ACC112 (cell line): ENCODE data around the gene NSG2.

Experiments
- H2AFZ ChIP-seq: fragments of 200-600 bp; sonication (generic); one replicate; pipeline ENCODE4 v1.6.0; 2017; ENCODE audit warnings: antibody characterized with exemption, low read length; ENCODE audit not compliant: unreplicated experiment
- H3K27ac ChIP-seq: fragments of 200-600 bp; sonication (generic); 2 replicates; pipeline ENCODE4 v1.5.1; 2014; ENCODE audit warnings: low read depth, mild to moderate bottlenecking, antibody characterized with exemption, low read length, moderate library complexity
- H3K27me3 ChIP-seq: fragments of 200-600 bp; sonication (generic); 2 replicates; pipeline ENCODE4 v1.6.1; 2014; ENCODE audit warnings: mild to moderate bottlenecking, antibody characterized with exemption, low read length, moderate library complexity, mixed read lengths; ENCODE audit not compliant: insufficient read depth
- H3K36me3 ChIP-seq: fragments of 200-600 bp; sonication (generic); 2 replicates; pipeline ENCODE4 v1.6.1; 2016; ENCODE audit warnings: mild to moderate bottlenecking, antibody characterized with exemption, low read length, moderate library complexity, mixed read lengths; ENCODE audit not compliant: insufficient read depth
- H3K4me1 ChIP-seq: fragments of 200-600 bp; sonication (generic); one replicate; pipeline ENCODE4 v1.6.1; 2016; ENCODE audit warnings: low read length, mixed read lengths; ENCODE audit not compliant: insufficient read depth, unreplicated experiment, control insufficient read depth
- H3K4me3 ChIP-seq: fragments of 200-600 bp; sonication (generic); 2 replicates; pipeline ENCODE4 v1.5.1; 2014; ENCODE audit warnings: mild to moderate bottlenecking, low read depth, low read length
- H3K79me2 ChIP-seq: fragments of 200-600 bp; sonication (generic); one replicate; pipeline ENCODE4 v1.6.0; 2016; ENCODE audit warnings: low read length; ENCODE audit not compliant: control insufficient read depth, unreplicated experiment, insufficient read depth

Gene NSG2

DNA sequence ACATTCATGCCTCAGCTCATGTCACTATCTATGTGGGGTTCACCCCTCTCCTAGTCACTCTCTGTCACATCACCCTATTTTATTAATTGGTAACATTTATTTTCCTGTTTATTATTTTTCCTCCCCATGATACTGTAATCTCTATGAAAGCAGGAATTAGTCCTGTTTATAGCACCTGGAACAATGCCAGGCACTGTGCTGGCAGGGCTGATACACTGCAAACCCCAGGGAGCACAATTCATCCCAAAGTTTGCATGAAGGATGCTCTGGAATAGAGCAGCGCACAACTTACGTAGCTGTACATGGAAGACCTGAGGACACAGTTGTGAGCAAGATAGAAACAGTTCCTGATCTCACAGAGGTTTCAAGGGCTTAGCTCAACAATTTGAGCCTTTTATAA is 103.2 kb downstream of the NSG2 start:
- H3K36me3 ChIP-seq = no peaks in the 10 kb centered on the region
- no peak overlapping the region for H2AFZ ChIP-seq
- no peaks in the 10 kb centered on the region for H3K79me2 ChIP-seq
- H3K27ac ChIP-seq = no peak overlapping the region
- no peaks in the 10 kb centered on the region for H3K4me1 ChIP-seq
- H3K27me3 ChIP-seq = no peaks in the 10 kb centered on the region
- H3K4me3 ChIP-seq = no peak overlapping the region

DNA sequence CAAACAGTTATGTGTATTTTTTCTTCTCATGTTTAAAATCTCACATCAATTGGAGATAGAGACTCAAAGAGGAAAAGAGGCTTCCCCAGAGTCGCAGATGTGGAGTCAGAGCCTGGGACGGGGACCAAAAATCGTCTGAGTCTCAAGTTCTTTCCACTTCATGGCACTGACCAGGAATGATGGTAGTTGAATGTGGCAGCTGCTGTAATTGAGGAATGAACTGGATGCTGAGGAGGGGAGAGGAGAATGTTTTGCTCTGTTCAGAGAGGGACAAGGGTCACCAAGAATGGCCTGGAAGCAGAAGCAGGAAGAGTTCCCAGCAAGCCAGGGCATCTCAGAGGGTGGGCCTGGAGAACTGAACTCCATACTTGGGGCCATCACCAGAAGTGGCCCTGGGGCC is 103.9 kb downstream of the NSG2 start:
- Histone ChIP-seq H3K4me3 (no peak overlapping the region), H3K27me3 (no peaks in the 10 kb centered on the region), H2AFZ (no peak overlapping the region), H3K79me2 (no peaks in the 10 kb centered on the region), H3K4me1 (no peaks in the 10 kb centered on the region), H3K36me3 (no peaks in the 10 kb centered on the region), H3K27ac (no peak overlapping the region)

DNA sequence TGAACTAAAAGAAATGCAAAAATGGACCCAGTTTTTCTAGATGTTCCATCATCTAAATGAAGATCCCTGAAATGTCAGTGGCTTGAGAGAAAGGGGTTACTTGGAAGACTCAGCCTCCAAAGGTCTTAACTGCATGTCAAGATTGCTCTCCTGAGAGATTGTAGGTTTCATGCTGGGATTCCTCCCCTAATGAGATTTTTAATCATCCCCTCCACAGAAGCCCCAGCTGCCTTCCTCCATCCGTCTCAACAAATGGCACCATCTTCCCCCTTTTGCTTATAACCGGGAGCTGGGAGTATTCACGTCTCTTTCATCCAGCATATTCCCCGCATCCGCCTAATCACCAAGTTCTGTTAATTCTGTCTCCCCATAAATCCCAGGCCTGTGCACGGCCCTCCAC is 104.5 kb downstream of the NSG2 start:
- no peak overlapping the region for H2AFZ ChIP-seq
- H3K4me1 ChIP-seq = no peaks in the 10 kb centered on the region
- H3K27ac ChIP-seq = no peak overlapping the region
- H3K4me3 ChIP-seq = no peak overlapping the region
- H3K36me3 ChIP-seq = no peaks in the 10 kb centered on the region
- H3K79me2 ChIP-seq = no peaks in the 10 kb centered on the region
- H3K27me3 ChIP-seq = no peaks in the 10 kb centered on the region

DNA sequence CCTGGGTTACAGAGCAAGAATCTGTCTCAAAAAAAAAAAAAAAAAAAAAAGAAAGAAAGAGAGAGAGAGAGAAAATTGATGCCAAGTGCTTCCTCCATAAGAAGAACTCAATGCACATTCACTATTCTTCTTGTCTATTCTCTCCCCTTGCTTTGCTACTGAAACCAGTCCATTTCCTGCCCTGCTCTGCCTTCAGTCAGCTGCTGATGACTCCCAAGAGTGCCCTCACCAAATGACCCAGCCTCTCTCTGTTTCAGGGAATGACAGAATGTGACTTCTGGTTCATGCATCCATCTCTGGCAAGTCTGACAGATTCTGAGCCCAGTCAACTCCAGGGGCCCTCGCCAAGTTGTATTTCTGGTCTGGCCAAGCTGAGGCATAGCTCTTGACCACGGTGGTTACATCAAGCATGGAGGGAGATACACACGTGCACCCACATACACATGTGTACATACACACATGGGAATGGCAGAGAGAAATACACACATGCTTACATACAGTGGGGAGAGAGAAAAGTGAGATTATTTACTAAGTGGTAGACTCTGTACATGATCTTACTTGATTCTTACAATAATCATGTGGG is 106.2 kb downstream of the NSG2 start:
- no peak overlapping the region for H3K27ac ChIP-seq
- H3K4me1 ChIP-seq = no peaks in the 10 kb centered on the region
- no peaks in the 10 kb centered on the region for H3K36me3 ChIP-seq
- no peak overlapping the region for H3K4me3 ChIP-seq
- H2AFZ ChIP-seq = no peak overlapping the region
- H3K27me3 ChIP-seq = no peaks in the 10 kb centered on the region
- H3K79me2 ChIP-seq = no peaks in the 10 kb centered on the region

DNA sequence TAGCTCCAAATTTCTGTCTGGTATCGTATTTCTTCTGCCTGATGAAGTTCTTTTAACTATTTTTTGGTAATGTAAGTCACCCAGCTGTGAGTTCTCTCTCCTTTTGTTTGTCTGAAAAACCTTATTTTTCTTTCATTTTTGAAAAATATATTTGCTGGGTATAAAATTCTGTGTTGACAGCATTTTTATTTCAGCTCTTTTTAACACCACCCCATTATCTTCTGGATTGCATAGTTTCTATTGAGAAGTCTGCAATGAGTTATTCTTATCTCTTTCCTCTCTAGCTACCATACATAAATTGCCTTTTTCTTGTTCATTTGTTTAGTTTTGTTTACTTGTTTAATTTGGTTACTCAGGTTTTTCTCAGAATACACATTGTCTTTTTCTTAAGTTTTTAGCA is 109.1 kb downstream of the NSG2 start:
- peaks cover 5% of the 10 kb centered on the region for H3K4me1 ChIP-seq
- H2AFZ ChIP-seq = no peak overlapping the region
- no peaks in the 10 kb centered on the region for H3K79me2 ChIP-seq
- no peaks in the 10 kb centered on the region for H3K27me3 ChIP-seq
- H3K27ac ChIP-seq = no peak overlapping the region
- H3K4me3 ChIP-seq = no peak overlapping the region
- H3K36me3 ChIP-seq = no peaks in the 10 kb centered on the region

DNA sequence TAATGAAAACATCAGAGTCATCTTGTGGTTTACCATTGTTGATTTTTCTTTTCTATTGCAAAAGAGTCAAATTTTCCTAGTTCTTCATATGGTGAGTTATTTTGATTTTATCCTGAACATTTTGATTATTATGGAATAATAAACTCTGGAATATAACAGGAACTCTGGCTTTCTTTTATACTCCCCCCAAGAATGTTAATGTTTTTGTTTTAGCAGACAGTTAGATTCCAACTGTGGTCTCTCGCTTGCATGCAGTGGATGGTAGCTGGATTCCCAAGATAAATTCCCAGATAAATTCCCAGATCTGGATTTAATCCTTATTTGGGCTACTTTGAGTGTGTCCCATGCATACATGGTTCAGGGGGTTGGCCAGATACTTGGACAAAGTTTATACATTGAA is 109.8 kb downstream of the NSG2 start:
- H2AFZ ChIP-seq = no peak overlapping the region
- no peak overlapping the region for H3K4me3 ChIP-seq
- no peaks in the 10 kb centered on the region for H3K27me3 ChIP-seq
- no peaks in the 10 kb centered on the region for H3K36me3 ChIP-seq
- H3K4me1 ChIP-seq = peaks cover 5% of the 10 kb centered on the region
- no peak overlapping the region for H3K27ac ChIP-seq
- no peaks in the 10 kb centered on the region for H3K79me2 ChIP-seq

DNA sequence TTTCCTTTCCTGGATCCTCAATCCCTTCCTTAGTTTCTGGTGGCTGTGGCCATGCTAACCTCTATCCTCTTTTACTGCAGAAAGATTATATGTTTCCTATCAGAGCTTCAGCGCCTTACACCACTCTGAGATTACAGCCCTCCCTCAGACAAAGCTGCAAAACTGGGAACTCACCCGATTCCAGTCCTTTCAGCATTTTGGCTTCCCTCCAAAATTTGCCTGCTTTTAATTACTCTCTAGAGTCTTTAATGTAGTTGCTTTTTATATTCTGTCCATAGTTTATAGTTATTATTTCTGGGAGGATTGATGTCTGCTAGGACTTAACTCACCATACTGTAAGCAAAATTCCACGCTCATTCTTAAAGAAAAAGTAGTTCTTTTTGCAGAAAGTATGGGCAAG is 110.2 kb downstream of the NSG2 start:
- no peaks in the 10 kb centered on the region for H3K36me3 ChIP-seq
- H3K27ac ChIP-seq = no peak overlapping the region
- H3K4me3 ChIP-seq = no peak overlapping the region
- peaks cover 5% of the 10 kb centered on the region for H3K4me1 ChIP-seq
- no peaks in the 10 kb centered on the region for H3K27me3 ChIP-seq
- no peaks in the 10 kb centered on the region for H3K79me2 ChIP-seq
- H2AFZ ChIP-seq = no peak overlapping the region

DNA sequence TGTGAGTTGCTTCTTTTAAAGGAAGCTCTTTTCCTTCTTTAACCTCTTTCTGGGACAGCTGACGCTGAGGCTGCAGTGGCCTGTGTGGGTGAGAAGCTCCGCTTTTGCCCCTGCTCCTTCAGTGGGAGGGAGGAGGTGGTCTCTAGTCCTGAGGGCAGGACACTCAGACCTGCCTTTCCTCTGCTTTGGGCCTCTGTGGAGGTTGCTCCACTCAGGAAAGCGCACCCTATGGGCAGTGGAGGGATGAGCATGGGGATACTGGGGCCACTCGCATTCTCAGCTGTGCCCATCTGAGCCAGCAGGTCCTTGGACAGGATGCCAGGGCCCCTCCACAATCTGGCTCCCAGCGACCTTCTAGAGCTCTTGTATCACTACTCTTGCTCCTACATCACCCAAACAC is 111.5 kb downstream of the NSG2 start:
- H3K27me3 ChIP-seq = no peaks in the 10 kb centered on the region
- no peak overlapping the region for H3K27ac ChIP-seq
- peaks cover 5% of the 10 kb centered on the region for H3K4me1 ChIP-seq
- H3K4me3 ChIP-seq = no peak overlapping the region
- H3K79me2 ChIP-seq = no peaks in the 10 kb centered on the region
- H3K36me3 ChIP-seq = no peaks in the 10 kb centered on the region
- H2AFZ ChIP-seq = no peak overlapping the region
